ENCODE measurements around the gene GNB1. TPM values are rescaled to one million over a fixed set of nuclear protein-coding genes. Genes with fewer than 3 reads are reported as not detected.
"Not testable (repeated sequence)": the region's sequence is repeated elsewhere in the genome, so short reads cannot be mapped to it uniquely, and the experiment has no call there.

The GNB1 gene
- total RNA-seq, 2 experiments from 2014 or later: 428 to 431 TPM

GRCh38 chr1:1869469-1869868 is 21.4 kb downstream of the GNB1 start:
- ChIA-PET CTCF (interaction anchor here (1.0 to 1.1 kb wide), 2 partner anchors 36 to 61 kb away, joined by 3 to 4 read pairs; no protein-coding TSS in a partner anchor), POLR2A (interaction anchor here (1.1 to 2.2 kb wide), 2 partner anchors 8 to 39 kb away, joined by 3 to 5 read pairs; no protein-coding TSS in a partner anchor)
- Mint-ChIP-seq H3K9me3 (no peaks in the 10 kb centered on the region), H3K27ac (no peak overlapping the region), H3K36me3 (ENCODE audit: low read depth) (peaks cover 51% of the 10 kb centered on the region), H3K4me1 (peaks cover 34% of the 10 kb centered on the region), H3K27me3 (no peaks in the 10 kb centered on the region), H3K4me3 (no peak overlapping the region)
- no peak for DNase-seq

GRCh38 chr1:1867164-1867563 is 23.7 kb downstream of the GNB1 start:
- DNase-seq: no peak
- CTCF ChIA-PET: interaction anchor here (1.1 kb wide), 1 partner anchor 38 kb away, joined by 3 read pairs; no protein-coding TSS in a partner anchor
- Mint-ChIP-seq H3K36me3 (ENCODE audit: low read depth) (peaks cover 42% of the 10 kb centered on the region), H3K27ac (no peak overlapping the region), H3K27me3 (no peaks in the 10 kb centered on the region), H3K4me1 (peaks cover 38% of the 10 kb centered on the region), H3K9me3 (no peaks in the 10 kb centered on the region), H3K4me3 (no peak overlapping the region)
- POLR2A ChIA-PET: interaction anchor here (0.9 to 1.4 kb wide), 2 partner anchors 11 to 15 kb away, joined by 3 read pairs; no protein-coding TSS in a partner anchor

- H3K9me3 Mint-ChIP-seq: no peaks in the 10 kb centered on the region
- ChIA-PET CTCF (no interaction called here), POLR2A (no interaction called here)
These were observed 27.9 kb downstream of the GNB1 start for GRCh38 chr1:1862905-1863547.

GRCh38 chr1:1861761-1862310 is 29.1 kb downstream of the GNB1 start:
- H3K27ac Mint-ChIP-seq, H3K4me3 Mint-ChIP-seq, H3K27me3 Mint-ChIP-seq, DNase-seq, CTCF ChIA-PET, H3K9me3 Mint-ChIP-seq: not testable (repeated sequence)
- Mint-ChIP-seq H3K36me3 (ENCODE audit: low read depth) (peaks cover 14% of the 10 kb centered on the region), H3K4me1 (peaks cover 62% of the 10 kb centered on the region)
- POLR2A ChIA-PET: interaction anchor here (0.6 to 1.3 kb wide), 3 partner anchors 9 to 30 kb away, joined by 3 to 5 read pairs (median 4); no protein-coding TSS in a partner anchor

More at GRCh38 chr1:1862905-1863547, 27.9 kb downstream of the GNB1 start:
- H3K36me3 Mint-ChIP-seq (ENCODE audit: low read depth): peaks cover 17% of the 10 kb centered on the region
- H3K4me3 Mint-ChIP-seq: no peak overlapping the region
- H3K4me1 Mint-ChIP-seq: peaks cover 52% of the 10 kb centered on the region
- DNase-seq: no peak
- no peaks in the 10 kb centered on the region for H3K27me3 Mint-ChIP-seq
- no peak overlapping the region for H3K27ac Mint-ChIP-seq

DNA sequence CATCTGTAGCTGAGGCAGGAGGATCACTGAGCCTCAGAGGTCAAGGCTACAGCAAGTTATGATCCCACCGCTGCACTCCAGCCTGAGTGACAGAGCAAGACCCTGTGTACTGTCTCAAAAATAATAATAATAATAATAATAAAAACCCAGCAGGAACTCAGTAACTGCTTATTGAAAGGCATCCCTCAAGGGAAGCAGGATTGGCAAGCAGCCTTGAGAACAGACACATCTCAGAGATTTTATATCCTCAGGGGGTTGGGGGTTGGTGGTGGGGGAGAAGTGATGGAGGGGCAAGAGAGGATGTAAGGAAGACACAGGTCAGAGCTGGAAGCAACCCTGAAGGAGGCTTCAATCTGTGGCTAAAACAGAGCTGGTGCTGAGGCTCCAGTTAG is 29.6 kb downstream of the GNB1 start:
- no peak overlapping the region for H3K27ac Mint-ChIP-seq
- H3K36me3 Mint-ChIP-seq (ENCODE audit: low read depth): peaks cover 13% of the 10 kb centered on the region
- peaks cover 61% of the 10 kb centered on the region for H3K4me1 Mint-ChIP-seq
- no peak overlapping the region for H3K4me3 Mint-ChIP-seq
- DNase-seq: no peak
- no peaks in the 10 kb centered on the region for H3K9me3 Mint-ChIP-seq
- ChIA-PET CTCF (no interaction called here), POLR2A (interaction anchor here (0.6 to 1.3 kb wide), 3 partner anchors 9 to 31 kb away, joined by 3 to 5 read pairs (median 4); no protein-coding TSS in a partner anchor)
- H3K27me3 Mint-ChIP-seq: no peaks in the 10 kb centered on the region

DNA sequence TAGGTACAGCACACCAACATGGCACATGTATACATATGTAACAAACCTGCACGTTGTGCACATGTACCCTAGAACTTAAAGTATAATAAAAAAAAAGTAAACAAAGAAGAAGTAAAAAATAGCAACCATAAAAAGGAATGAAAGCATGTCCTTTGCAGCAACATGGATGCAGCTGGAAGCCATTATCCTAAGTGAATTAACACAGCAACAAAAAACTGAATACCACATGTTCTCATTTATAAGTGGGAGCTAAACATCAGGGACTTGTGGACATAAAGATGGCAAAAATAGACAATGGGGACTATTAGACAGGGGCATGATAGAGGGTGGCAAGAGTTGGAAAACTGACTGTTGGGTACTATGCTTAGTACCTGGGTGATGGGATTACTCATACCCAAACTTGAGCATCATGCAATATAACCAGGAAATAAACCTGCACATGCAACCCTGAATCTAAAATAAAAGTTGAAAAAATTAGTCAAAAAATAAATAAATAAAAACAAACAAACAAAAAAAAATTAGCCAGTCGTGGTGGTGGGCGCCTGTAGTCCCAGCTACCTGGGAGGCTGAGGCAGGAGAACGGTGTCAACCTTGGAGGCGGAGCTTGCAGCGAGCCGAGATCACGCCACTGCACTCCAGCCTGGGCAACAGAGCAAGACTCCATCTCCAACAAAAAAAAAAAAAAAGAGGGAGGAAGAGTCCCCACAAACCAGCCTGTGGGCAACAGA is 30.8 kb downstream of the GNB1 start:
- not testable (repeated sequence) for DNase-seq; H3K27me3 Mint-ChIP-seq; H3K9me3 Mint-ChIP-seq; H3K4me3 Mint-ChIP-seq; H3K36me3 Mint-ChIP-seq (ENCODE audit: low read depth)
- CTCF ChIA-PET: interaction anchor here (1.0 to 1.4 kb wide), 2 partner anchors 11 to 45 kb away, joined by 3 to 5 read pairs; no protein-coding TSS in a partner anchor
- peaks cover 57% of the 10 kb centered on the region for H3K4me1 Mint-ChIP-seq
- peak overlapping the region; percentile 44 for H3K27ac Mint-ChIP-seq
- POLR2A ChIA-PET: interaction anchor here (1.3 kb wide), 1 partner anchor 10 kb away, joined by 5 read pairs; no protein-coding TSS in a partner anchor

- Mint-ChIP-seq H3K9me3 (no peaks in the 10 kb centered on the region), H3K4me1 (peaks cover 59% of the 10 kb centered on the region), H3K27ac (peak overlapping the region; percentile 75), H3K36me3 (ENCODE audit: low read depth) (peaks cover 13% of the 10 kb centered on the region), H3K27me3 (no peaks in the 10 kb centered on the region), H3K4me3 (no peak overlapping the region)
- CTCF ChIA-PET: interaction anchor here (0.8 to 1.1 kb wide), 2 partner anchors 31 to 35 kb away, joined by 3 to 4 read pairs; no protein-coding TSS in a partner anchor
- POLR2A ChIA-PET: interaction anchor here (0.9 to 1.2 kb wide), 2 partner anchors 29 to 79 kb away, joined by 3 to 7 read pairs; no protein-coding TSS in a partner anchor
- peak; percentile 35 for DNase-seq
These were observed 32.4 kb downstream of the GNB1 start for GRCh38 chr1:1858382-1859086.

GRCh38 chr1:1857096-1857703 is 33.7 kb downstream of the GNB1 start:
- Mint-ChIP-seq H3K4me1 (peaks cover 59% of the 10 kb centered on the region), H3K27me3 (no peaks in the 10 kb centered on the region), H3K9me3 (no peaks in the 10 kb centered on the region), H3K36me3 (ENCODE audit: low read depth) (peaks cover 17% of the 10 kb centered on the region), H3K4me3 (no peak overlapping the region), H3K27ac (no peak overlapping the region)
- ChIA-PET POLR2A (no interaction called here), CTCF (no interaction called here)
- DNase-seq: no peak

DNA sequence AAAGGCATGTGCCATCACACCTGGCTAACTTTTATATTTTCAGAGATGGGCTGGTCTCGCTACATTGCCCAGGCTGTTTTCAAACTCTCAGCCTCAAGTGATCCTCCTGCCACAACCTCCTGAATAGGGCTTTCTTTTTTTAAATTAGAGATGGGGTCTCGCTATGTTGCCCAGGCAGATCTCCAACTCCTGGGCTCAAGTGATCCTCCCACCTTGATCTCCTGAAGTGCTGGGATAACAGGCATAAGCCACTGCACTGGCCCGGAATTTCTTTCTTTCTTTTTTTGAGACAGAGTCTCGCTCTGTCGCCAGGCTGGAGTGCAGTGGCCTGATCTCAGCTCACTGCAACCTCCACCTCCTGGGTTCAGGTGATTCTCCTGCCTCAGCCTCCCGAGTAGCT is 34.7 kb downstream of the GNB1 start:
- Mint-ChIP-seq H3K4me1 (peaks cover 55% of the 10 kb centered on the region), H3K36me3 (ENCODE audit: low read depth) (peaks cover 17% of the 10 kb centered on the region)
- DNase-seq, H3K27me3 Mint-ChIP-seq, CTCF ChIA-PET, H3K9me3 Mint-ChIP-seq, H3K4me3 Mint-ChIP-seq, H3K27ac Mint-ChIP-seq: not testable (repeated sequence)
- POLR2A ChIA-PET: interaction anchor here (0.7 to 1.1 kb wide), 2 partner anchors 11 to 27 kb away, joined by 3 read pairs; no protein-coding TSS in a partner anchor

GRCh38 chr1:1853593-1854257 is 37.2 kb downstream of the GNB1 start:
- H3K4me3 Mint-ChIP-seq: no peak overlapping the region
- H3K27ac Mint-ChIP-seq: no peak overlapping the region

DNA sequence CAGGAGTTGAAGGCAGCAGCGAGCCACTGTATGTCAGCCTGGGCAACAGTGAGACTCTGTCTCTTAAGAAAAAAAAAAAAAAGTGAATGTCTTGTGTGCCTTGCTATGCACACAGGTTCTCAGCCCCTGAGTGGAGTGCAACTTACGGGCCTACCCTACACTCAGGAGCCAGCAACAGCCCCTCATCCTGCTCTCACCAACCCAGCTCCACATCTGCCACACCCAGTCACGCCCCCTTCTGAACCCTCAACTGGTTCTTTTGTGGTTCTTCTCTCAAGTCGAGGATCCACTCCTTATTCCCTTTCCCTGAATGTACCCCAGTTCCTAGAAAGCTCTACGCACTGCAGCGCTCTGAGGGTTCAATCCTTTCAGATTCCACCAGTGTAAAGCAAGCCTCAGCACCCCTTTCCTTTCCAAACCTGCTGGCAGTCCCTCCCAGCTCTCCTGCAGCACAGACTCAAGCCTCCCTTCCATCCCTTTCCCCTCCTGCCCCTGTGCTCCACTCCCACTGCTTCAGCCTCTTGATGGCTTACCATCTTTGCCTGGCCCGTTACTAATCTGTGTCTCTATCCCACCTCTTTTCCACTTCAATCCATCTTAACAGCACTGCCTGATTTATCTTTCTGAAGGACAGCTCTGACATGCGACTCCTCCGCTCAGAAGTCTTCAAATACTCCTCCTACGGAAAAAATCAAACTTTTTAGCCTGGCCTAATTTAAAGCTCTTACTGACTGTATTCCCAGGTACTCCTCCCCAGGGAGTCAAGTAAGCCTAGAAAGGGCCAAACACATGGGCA is 38.1 kb downstream of the GNB1 start:
- Mint-ChIP-seq H3K27me3 (no peaks in the 10 kb centered on the region), H3K4me3 (no peak overlapping the region), H3K4me1 (peaks cover 36% of the 10 kb centered on the region), H3K36me3 (ENCODE audit: low read depth) (peaks cover 25% of the 10 kb centered on the region), H3K9me3 (no peaks in the 10 kb centered on the region), H3K27ac (no peak overlapping the region)
- ChIA-PET CTCF (interaction anchor here (0.7 to 1.0 kb wide), 2 partner anchors 19 to 55 kb away, joined by 3 read pairs; no protein-coding TSS in a partner anchor), POLR2A (interaction anchor here (1.0 kb wide), 1 partner anchor 9 kb away, joined by 4 read pairs; no protein-coding TSS in a partner anchor)
- DNase-seq: no peak

More at GRCh38 chr1:1853593-1854257, 37.2 kb downstream of the GNB1 start:
- H3K4me1 Mint-ChIP-seq: peaks cover 44% of the 10 kb centered on the region
- H3K9me3 Mint-ChIP-seq: no peaks in the 10 kb centered on the region
- no peaks in the 10 kb centered on the region for H3K27me3 Mint-ChIP-seq
- DNase-seq: no peak
- POLR2A ChIA-PET: no interaction called here
- CTCF ChIA-PET: interaction anchor here (1.0 kb wide), 1 partner anchor 18 kb away, joined by 3 read pairs; no protein-coding TSS in a partner anchor
- H3K36me3 Mint-ChIP-seq (ENCODE audit: low read depth): peaks cover 25% of the 10 kb centered on the region

Measured in activated CD4-positive, alpha-beta memory T cell treated with anti-CD3 and anti-CD28 coated beads, Interleukin-2, amount 10 ng/mL, durations not matched to agents 7 days and 5 days (primary cell).